ENCODE results near the gene RFTN1.

DNA sequence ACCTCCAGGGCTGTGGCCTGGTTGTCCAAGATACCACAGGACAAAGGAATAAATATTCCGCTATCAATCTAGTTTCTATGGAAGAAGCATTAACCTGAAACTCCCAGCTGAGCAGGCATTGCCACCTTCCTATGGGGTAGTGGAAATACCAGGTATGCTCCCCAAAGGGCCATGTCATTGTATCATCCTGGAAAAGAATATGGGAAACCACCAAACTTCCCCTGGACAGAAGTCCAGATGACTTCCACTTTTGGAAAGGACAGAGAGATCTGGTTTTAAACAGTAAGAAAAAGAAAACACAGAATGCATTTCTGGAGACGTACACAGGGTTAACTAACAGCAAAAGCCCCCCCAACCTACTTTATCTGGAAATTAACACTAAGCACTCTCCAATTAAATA is 100.2 kb downstream of the RFTN1 start:
- no peak for TF ChIP-seq KDM5A (IDR thresholded peaks at IDR 0.05)
- TF ChIP-seq, protein P1, sequence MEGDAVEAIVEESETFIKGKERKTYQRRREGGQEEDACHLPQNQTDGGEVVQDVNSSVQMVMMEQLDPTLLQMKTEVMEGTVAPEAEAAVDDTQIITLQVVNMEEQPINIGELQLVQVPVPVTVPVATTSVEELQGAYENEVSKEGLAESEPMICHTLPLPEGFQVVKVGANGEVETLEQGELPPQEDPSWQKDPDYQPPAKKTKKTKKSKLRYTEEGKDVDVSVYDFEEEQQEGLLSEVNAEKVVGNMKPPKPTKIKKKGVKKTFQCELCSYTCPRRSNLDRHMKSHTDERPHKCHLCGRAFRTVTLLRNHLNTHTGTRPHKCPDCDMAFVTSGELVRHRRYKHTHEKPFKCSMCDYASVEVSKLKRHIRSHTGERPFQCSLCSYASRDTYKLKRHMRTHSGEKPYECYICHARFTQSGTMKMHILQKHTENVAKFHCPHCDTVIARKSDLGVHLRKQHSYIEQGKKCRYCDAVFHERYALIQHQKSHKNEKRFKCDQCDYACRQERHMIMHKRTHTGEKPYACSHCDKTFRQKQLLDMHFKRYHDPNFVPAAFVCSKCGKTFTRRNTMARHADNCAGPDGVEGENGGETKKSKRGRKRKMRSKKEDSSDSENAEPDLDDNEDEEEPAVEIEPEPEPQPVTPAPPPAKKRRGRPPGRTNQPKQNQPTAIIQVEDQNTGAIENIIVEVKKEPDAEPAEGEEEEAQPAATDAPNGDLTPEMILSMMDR (IDR thresholded peaks at IDR 0.05): no peak
- TF ChIP-seq FOSL2 (IDR thresholded peaks at IDR 0.05): no peak
- TF ChIP-seq FOSL2 (CRISPR knock-in tag; IDR thresholded peaks at IDR 0.05): no peak
- no peak for TF ChIP-seq CHD2 (IDR thresholded peaks at IDR 0.05; ENCODE audit: low read length, partially characterized antibody)
- TF ChIP-seq EP300 (IDR thresholded peaks at IDR 0.05): no peak
- no peak for TF ChIP-seq MYC (IDR thresholded peaks at IDR 0.05; ENCODE audit: borderline replicate concordance, low read length)
- no peak for TF ChIP-seq ESRRA (IDR thresholded peaks at IDR 0.05; ENCODE audit: borderline replicate concordance, low read length)
- no peak for TF ChIP-seq RAD21 (conservative IDR thresholded peaks at IDR 0.05 in 1 of 2, IDR thresholded peaks at IDR 0.05 in 1 of 2)
- no peak for TF ChIP-seq POLR2A (IDR thresholded peaks at IDR 0.05; ENCODE audit: low read length)
- no peak for TF ChIP-seq BHLHE40 (IDR thresholded peaks at IDR 0.05; ENCODE audit: low read depth, low read length)
- no peak for TF ChIP-seq KDM1A (IDR thresholded peaks at IDR 0.05; ENCODE audit: low read depth)
